GM12875 (cell line): ENCODE measurements around the gene METTL8.
"Not testable (repeated sequence)": the region's sequence is repeated elsewhere in the genome, so short reads cannot be mapped to it uniquely, and the experiment has no call there.

Experiments used
- H3K4me3 ChIP-seq: one replicate; pipeline ENCODE4 v1.5.1; 2011; ENCODE audit warnings: low read depth, low read length, control low read depth
- TF ChIP-seq, protein P1 (sequence below): IDR thresholded peaks from 2 replicates; pipeline ENCODE4 v1.5.1; 2011; ENCODE audit warnings: low read depth, mild to moderate bottlenecking, control low read depth, inconsistent platforms, low read length, moderate library complexity, borderline replicate concordance; ENCODE audit not compliant: insufficient read depth

METTL8 gene

DNA sequence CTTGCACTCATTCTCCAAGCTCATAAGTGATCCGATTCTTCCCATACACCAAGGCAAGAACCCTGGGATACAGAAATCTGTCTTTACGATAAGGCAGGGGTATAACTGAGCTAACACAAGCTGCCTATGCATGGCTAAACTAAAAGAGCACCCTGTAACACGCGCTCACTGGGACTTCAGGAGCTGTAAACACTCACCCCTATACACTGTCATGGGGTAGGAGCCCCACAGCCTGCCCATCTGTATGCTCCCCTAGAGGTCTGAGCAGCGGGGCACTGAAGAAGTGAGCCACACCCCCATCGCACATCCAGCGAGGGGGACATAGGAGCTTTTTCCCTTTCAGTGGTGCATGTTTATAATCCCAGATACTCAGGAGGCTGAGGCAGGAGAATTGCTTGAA, 46.7 kb downstream of the METTL8 start:
- H3K4me3 ChIP-seq: no peak overlapping the region
- TF ChIP-seq, protein P1, sequence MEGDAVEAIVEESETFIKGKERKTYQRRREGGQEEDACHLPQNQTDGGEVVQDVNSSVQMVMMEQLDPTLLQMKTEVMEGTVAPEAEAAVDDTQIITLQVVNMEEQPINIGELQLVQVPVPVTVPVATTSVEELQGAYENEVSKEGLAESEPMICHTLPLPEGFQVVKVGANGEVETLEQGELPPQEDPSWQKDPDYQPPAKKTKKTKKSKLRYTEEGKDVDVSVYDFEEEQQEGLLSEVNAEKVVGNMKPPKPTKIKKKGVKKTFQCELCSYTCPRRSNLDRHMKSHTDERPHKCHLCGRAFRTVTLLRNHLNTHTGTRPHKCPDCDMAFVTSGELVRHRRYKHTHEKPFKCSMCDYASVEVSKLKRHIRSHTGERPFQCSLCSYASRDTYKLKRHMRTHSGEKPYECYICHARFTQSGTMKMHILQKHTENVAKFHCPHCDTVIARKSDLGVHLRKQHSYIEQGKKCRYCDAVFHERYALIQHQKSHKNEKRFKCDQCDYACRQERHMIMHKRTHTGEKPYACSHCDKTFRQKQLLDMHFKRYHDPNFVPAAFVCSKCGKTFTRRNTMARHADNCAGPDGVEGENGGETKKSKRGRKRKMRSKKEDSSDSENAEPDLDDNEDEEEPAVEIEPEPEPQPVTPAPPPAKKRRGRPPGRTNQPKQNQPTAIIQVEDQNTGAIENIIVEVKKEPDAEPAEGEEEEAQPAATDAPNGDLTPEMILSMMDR: no peak

DNA sequence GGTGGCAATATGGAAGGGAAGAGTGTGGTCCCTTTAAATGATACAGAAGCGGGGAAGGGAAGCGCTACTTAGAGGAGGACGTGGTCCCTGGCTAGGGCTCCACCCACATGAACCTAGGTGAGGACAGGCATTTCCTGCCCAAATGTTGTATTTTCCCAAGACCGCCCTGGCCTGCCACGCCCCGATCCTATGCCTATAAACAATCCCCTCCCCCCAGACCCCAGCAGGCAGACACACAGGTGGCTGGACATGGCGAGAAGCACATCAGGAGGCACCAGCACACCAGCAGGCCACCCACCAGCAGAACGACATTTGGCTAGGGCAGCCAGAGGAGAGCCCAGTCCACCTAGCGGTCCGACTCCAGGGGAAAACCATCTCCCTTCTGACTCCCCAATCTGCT, 47.2 kb downstream of the METTL8 start:
- TF ChIP-seq, protein P1: no peak
- H3K4me3 ChIP-seq: no peak overlapping the region

DNA sequence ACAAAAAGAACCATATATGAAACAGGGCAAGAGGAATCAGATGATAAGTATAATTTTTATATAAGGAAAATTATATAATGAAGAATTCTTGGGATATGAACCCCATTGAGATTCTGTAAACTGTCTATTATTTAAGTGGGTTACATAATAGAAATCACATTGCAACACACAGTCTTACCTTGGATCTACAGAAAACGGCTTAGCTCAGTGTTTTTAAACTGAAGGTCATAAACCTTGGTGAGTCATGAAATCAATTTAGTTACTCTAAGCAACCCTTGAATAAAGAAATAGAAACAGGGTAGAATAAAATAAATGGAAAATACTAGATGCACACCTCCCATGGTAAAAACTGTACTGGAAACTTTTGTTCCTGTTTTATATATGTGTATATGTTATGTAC, 50.7 kb downstream of the METTL8 start:
- no peak overlapping the region for H3K4me3 ChIP-seq
- TF ChIP-seq, protein P1: no peak

DNA sequence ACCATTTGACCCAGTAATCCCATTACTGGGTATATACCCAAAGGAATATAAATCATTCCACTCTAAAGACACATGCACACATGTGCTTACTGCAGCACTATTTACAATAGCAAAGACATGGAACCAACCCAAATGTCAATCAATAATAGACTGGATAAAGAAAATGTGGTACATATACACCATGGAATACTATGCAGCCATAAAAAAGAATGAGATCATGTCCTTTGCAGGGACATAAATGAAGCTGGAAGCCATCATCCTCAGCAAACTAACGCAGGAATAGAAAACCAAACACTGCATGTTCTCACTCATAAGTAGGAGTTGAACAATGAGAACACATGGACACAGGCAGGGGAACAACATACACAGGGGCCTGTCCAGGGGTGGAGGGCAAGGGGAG, 51.6 kb downstream of the METTL8 start:
- H3K4me3 ChIP-seq: not testable (repeated sequence)

DNA sequence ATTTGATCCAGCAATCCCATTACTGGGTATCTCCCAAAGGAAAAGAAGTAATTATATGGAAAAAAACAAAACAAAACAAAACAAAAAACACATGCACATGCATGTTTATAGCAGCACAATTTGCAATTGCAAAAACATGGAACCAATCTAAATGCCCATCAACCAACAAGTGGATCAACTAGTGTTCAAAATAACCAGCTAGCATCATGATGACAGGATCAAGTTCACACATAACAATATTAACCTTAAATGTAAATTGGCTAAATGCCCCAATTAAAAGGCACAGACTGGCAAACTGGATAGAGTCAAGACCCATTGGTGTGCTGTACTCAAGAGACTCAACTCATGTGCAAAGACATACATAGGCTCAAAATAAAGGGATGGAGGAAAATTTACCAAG, 55.9 kb downstream of the METTL8 start:
- not testable (repeated sequence) for H3K4me3 ChIP-seq

DNA sequence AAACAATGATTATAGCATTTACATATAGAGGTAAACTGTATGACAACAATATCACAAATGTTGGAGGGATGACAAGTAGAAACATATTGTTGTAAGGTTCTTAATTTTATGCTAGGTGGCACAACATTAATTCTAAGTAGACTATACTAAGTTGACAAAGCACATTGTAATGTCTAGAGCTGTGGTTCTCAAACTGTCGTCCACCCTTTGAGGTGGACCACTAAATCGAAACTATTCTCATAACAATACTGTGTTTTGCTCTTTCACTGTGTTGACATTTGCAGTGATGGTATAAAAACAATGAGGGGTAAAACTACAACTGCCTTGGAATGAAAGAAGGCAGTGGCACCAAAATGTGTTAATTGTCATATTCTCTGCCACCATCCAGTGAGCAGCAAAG, 66.1 kb downstream of the METTL8 start:
- H3K4me3 ChIP-seq: no peak overlapping the region
- TF ChIP-seq, protein P1: no peak

DNA sequence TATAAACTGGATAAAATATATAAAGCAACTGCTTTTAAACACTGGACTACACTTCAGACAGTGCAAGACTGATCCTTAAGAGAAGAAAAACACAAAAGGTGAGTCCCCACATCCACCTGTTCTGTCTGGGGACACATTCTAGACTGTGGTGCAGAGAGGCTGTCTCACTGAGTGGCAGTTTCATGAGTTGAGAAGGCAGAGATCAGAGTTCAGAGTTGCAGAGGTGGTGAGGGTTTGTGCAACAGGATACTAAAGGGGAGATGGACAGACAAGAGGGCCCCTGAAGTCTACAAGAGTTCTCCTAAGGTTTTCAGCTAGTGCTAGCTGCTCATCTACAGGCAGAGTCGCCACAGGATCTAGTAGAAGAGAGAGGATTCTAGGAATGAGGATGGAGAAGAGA, 68.0 kb downstream of the METTL8 start:
- no peak overlapping the region for H3K4me3 ChIP-seq
- TF ChIP-seq, protein P1: no peak

DNA sequence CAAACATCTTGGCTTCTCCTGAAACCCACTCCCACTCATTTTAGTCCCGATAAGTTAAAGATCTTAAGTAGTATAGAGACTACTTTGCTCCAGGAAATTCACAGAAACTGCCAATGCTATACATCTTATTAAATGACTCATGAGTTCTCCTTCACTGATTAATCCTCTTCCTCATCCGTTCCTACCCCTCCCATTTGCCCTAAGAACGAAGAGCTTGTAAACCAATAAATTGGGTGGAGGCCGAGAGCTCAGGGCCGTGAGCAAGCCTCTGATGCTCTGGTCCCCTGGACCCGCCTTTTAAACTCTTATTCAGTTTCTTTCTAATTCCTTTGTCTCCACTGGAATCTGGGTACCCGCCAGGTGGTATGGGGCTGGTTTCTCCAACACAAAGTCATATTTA, 68.6 kb downstream of the METTL8 start:
- TF ChIP-seq, protein P1: no peak
- no peak overlapping the region for H3K4me3 ChIP-seq
